ENCODE results near the gene BTNL9. TPM values are rescaled to one million over a fixed set of nuclear protein-coding genes. Genes with fewer than 3 reads are reported as not detected.

BTNL9 gene
- total and polyA plus RNA-seq, 2 of the 8 experiments (the other 6 are each of a cell fraction or from before 2014, with no cell fraction given): 0.23 to 0.89 TPM

GRCh38 chr5:181061645-181062044 is 21.6 kb downstream of the BTNL9 start:
- FAIRE-seq (no peak), DNase-seq (ENCODE audit: low read depth in 1 of 2, low spot score in 2 of 2) (no peak)
- Histone ChIP-seq H4K8ac (ENCODE audit: extremely low read depth, insufficient read depth, low read length) (no peak overlapping the region), H3K4me2 (ENCODE audit: insufficient read depth in 1 of 2, low read depth in 2 of 2, low read length in 2 of 2) (no peak overlapping the region), H3K4ac (replicated peaks; ENCODE audit: insufficient read length, low read depth, low read length) (no peak overlapping the region), H3K23me2 (ENCODE audit: low read depth, low read length) (peaks cover 6% of the 10 kb centered on the region; the same call in 1 of the 2 replicates), H2BK12ac (ENCODE audit: low read depth, low read length) (no peak overlapping the region), H3K27ac (ENCODE audit: low read depth, low read length) (no peak overlapping the region), H2BK20ac (ENCODE audit: low read length) (no peak overlapping the region), H2BK120ac (replicated peaks; ENCODE audit: low read depth, low read length) (no peak overlapping the region), H3K56ac (replicated peaks; ENCODE audit: insufficient read length, low read depth, low read length) (no peak overlapping the region), H3K79me1 (ENCODE audit: low read depth, low read length) (no peaks in the 10 kb centered on the region), H2AFZ (ENCODE audit: low read length) (no peak overlapping the region), H3K79me2 (ENCODE audit: control insufficient read depth in 1 of 2, insufficient read depth in 2 of 2, low read length in 2 of 2) (no peaks in the 10 kb centered on the region), H3K18ac (ENCODE audit: extremely low read depth, low read length) (no peak overlapping the region), H2BK5ac (ENCODE audit: low read depth, low read length) (no peak overlapping the region), H2BK15ac (ENCODE audit: low read length) (no peak overlapping the region), H3K23ac (ENCODE audit: insufficient read length) (no peak overlapping the region), H3K27me3 (replicated peaks in 1 of 4; ENCODE audit: control insufficient read depth in 3 of 4, extremely low read depth in 1 of 4, insufficient read depth in 3 of 4, low read length in 3 of 4) (peaks cover 36 to 56% (median 51%) of the 10 kb centered on the region in 4 experiments), H3K9me3 (ENCODE audit: insufficient read depth in 2 of 2, low read depth in 1 of 2, low read length in 1 of 2) (peaks cover 2 to 9% of the 10 kb centered on the region in 2 experiments; a peak in 3 of 4 replicates), H3K9ac (replicated peaks in 1 of 4; ENCODE audit: extremely low read depth in 1 of 4, low read depth in 3 of 4, low read length in 3 of 4) (no peak overlapping the region), H4K20me1 (replicated peaks in 1 of 2; ENCODE audit: control insufficient read depth in 1 of 2, insufficient read depth in 2 of 2, low read length in 2 of 2) (peaks cover 2% of the 10 kb centered on the region in 2 experiments), H3K4me1 (replicated peaks in 1 of 4; ENCODE audit: control insufficient read depth in 3 of 4, insufficient read depth in 4 of 4, low read length in 3 of 4) (peaks cover 0 to 4% (median 3%) of the 10 kb centered on the region in 4 experiments; a peak in 3 of 7 replicates), H3K36me3 (ENCODE audit: control insufficient read depth in 2 of 4, insufficient read depth in 4 of 4, low read length in 3 of 4) (0 out of 8 replicates have a peak, but pooled peaks cover 0 to 2% (median 0%) of the 10 kb centered on the region in 4 experiments), H4K5ac (ENCODE audit: insufficient read length, low read depth, low read length) (no peak overlapping the region), H2AK5ac (ENCODE audit: low read depth, low read length) (no peak overlapping the region), H4K91ac (replicated peaks; ENCODE audit: insufficient read length, low read length) (no peak overlapping the region), H3K14ac (ENCODE audit: insufficient read length) (no peak overlapping the region), H3K4me3 (ENCODE audit: extremely low read depth in 1 of 4, insufficient read depth in 2 of 4, low read depth in 3 of 4, low read length in 4 of 4) (no peak overlapping the region)
- 75% methylated on average over 14 of the region's 14 CpGs; no CpG with 5 or more reads in 1 of the 2 experiments for WGBS, 2 experiments (ENCODE audit: extremely low coverage in 1 of 2, insufficient coverage in 1 of 2, insufficient read length in 1 of 2, insufficient replicate concordance in 2 of 2, low coverage in 1 of 2, low lambda C conversion rate in 2 of 2, missing lambda C conversion rate in 1 of 2)
- TF ChIP-seq EZH2 (IDR thresholded peaks at IDR 0.05; ENCODE audit: low read depth, low read length, severe bottlenecking): peak; percentile 16
- TF ChIP-seq SIN3A (conservative IDR thresholded peaks at IDR 0.05 in 1 of 2, IDR thresholded peaks at IDR 0.05 in 1 of 2; ENCODE audit: low read depth in 1 of 2, low read length in 2 of 2): no peak
- TF ChIP-seq SUZ12 (IDR thresholded peaks at IDR 0.05; ENCODE audit: low read length): 0 out of 2 replicates have a peak, but pooled peaks have one; percentile 35
- TF ChIP-seq RBBP5 (IDR thresholded peaks at IDR 0.05; ENCODE audit: borderline replicate concordance, low read depth, low read length): no peak
- no peak for TF ChIP-seq POLR2AphosphoS5 (IDR thresholded peaks at IDR 0.05; ENCODE audit: low read depth, low read length)
- CTCF ChIA-PET (ENCODE audit: partially characterized antibody): interaction anchor here (0.7 kb wide), 1 partner anchor 13 kb away, joined by 3 read pairs; no protein-coding TSS in a partner anchor
- POLR2A ChIA-PET (ENCODE audit: partially characterized antibody): interaction anchor here (1.1 kb wide), 1 partner anchor 14 kb away, joined by 3 read pairs; no protein-coding TSS in a partner anchor
